Lung (tissue), 12 donors: ENCODE data around the gene CCDC159. TPM values are rescaled to one million over a fixed set of nuclear protein-coding genes. Genes with fewer than 3 reads are reported as not detected.
"Not testable (repeated sequence)": the region's sequence is repeated elsewhere in the genome, so short reads cannot be mapped to it uniquely, and the experiment has no call there.

Experiments used
- ATAC-seq: fragments of 200-7000 bp; cut with Tn5 transposase; one replicate; pipeline ENCODE4 v1.9.1; 2020; ENCODE audit warnings: moderate number of reproducible peaks; ENCODE audit not compliant: insufficient read depth, low FRiP score
- DNase-seq, 3 donors: peaks; one replicate each; pipeline ENCODE4 v3.0.0-alpha.2; 2013 to 2017
- H3K27ac ChIP-seq, 2 donors: one replicate each; pipeline ENCODE4 v1.5.1; 2013; ENCODE audit warnings: mild to moderate bottlenecking in 2 of 2, moderate library complexity in 2 of 2, control low read depth in 1 of 2, inconsistent platforms in 1 of 2, low read depth in 1 of 2, low read length in 1 of 2
- H3K27me3 ChIP-seq, 3 donors: one replicate each; pipeline ENCODE4 v1.5.1; 2013; ENCODE audit warnings: low read length in 2 of 3; ENCODE audit not compliant: control insufficient read depth in 3 of 3, insufficient read depth in 3 of 3
- H3K36me3 ChIP-seq, 4 donors: one replicate each; pipeline ENCODE4 v1.5.1; 2013; ENCODE audit warnings: low read length in 4 of 4, mild to moderate bottlenecking in 1 of 4, moderate library complexity in 1 of 4; ENCODE audit not compliant: control insufficient read depth in 4 of 4, insufficient read depth in 4 of 4
- H3K4me1 ChIP-seq, 5 donors: one replicate each; pipeline ENCODE4 v1.5.1; 2013; ENCODE audit warnings: low read length in 5 of 5, mild to moderate bottlenecking in 2 of 5, moderate library complexity in 1 of 5; ENCODE audit not compliant: control insufficient read depth in 5 of 5, insufficient read depth in 5 of 5
- H3K4me3 ChIP-seq: one replicate; pipeline ENCODE4 v1.5.1; 2013; ENCODE audit warnings: mild to moderate bottlenecking, control low read depth, moderate library complexity
- H3K9ac ChIP-seq, 2 donors: one replicate each; pipeline ENCODE4 v1.5.1; 2013; ENCODE audit warnings: low read length in 2 of 2, control low read depth in 1 of 2; ENCODE audit not compliant: insufficient read depth in 1 of 2
- H3K9me3 ChIP-seq, 4 donors: one replicate each; pipeline ENCODE4 v1.5.1; 2013; ENCODE audit warnings: low read length in 3 of 4, mild to moderate bottlenecking in 1 of 4, moderate library complexity in 1 of 4; ENCODE audit not compliant: control insufficient read depth in 4 of 4, insufficient read depth in 3 of 4
- CTCF ChIP-seq: IDR thresholded peaks from 2 replicates; pipeline ENCODE4 v1.5.1; 2012; ENCODE audit warnings: mild to moderate bottlenecking; ENCODE audit errors: control extremely low read depth, extremely low read depth
- WGBS, 2 donors: extraction: QIAGEN DNeasy Blood & Tissue Kit; methylation state at CpG; one replicate each; pipeline ENCODE4 v1.1.7; 2013; 5-methylcytosine and 5-hydroxymethylcytosine counted together
- polyA plus RNA-seq, 2 donors: library from polyadenylated mRNA; stranded (reverse); fragments of 200-250 nt; gene quantifications; one replicate each; pipeline ENCODE4 v1.2.1, GENCODE V29; 2013
- total RNA-seq, 2 donors: library from RNA; depleted of rRNA in 1 of 2; stranded (reverse); fragments of >200 nt in 1 of 2; gene quantifications; one replicate each; pipeline ENCODE4 v1.2.1, GENCODE V29; 2014 to 2021
- donor health status: control.
- donor health status: control.
- donor health status: Bipolar disorder and iron deficiency.
- donor health status: healthy.
- donor health status: DM: yes; HTN: yes; CAD: no.

CCDC159 gene
- total and polyA plus RNA-seq, 4 donors: 25.8 to 55.2 (median 33.7) TPM

GRCh38 chr19:11331502-11331901 is 14.8 kb upstream of the CCDC159 start:
- H3K9ac ChIP-seq: no peak overlapping the region
- 59 to 69% methylated on average over 4 of the region's 4 CpGs for WGBS, 2 donors
- no peaks in the 10 kb centered on the region for H3K27me3 ChIP-seq
- H3K4me1 ChIP-seq: no peaks in the 10 kb centered on the region
- ATAC-seq: no peak
- no peak overlapping the region for H3K27ac ChIP-seq
- no peak overlapping the region for H3K4me3 ChIP-seq
- peaks cover 7 to 41% (median 28%) of the 10 kb centered on the region in 4 donors for H3K36me3 ChIP-seq
- no peak for TF ChIP-seq CTCF
- no peak for DNase-seq
- H3K9me3 ChIP-seq: peaks cover 0 to 2% (median 0%) of the 10 kb centered on the region in 4 donors

GRCh38 chr19:11332822-11333221 is 13.5 kb upstream of the CCDC159 start:
- DNase-seq (no peak), ATAC-seq (no peak)
- TF ChIP-seq CTCF: no peak
- H3K4me1 ChIP-seq: no peaks in the 10 kb centered on the region
- peaks cover 7 to 37% (median 27%) of the 10 kb centered on the region in 4 donors for H3K36me3 ChIP-seq
- 95 to 99% methylated on average over 5 of the region's 5 CpGs for WGBS, 2 donors
- H3K4me3 ChIP-seq: no peak overlapping the region
- no peak overlapping the region for H3K9ac ChIP-seq
- H3K27me3 ChIP-seq: no peaks in the 10 kb centered on the region
- H3K9me3 ChIP-seq: peaks cover 0 to 2% (median 0%) of the 10 kb centered on the region in 4 donors
- H3K27ac ChIP-seq: no peak overlapping the region

- ATAC-seq, H3K4me1 ChIP-seq: not testable (repeated sequence)
- peaks cover 7 to 35% (median 27%) of the 10 kb centered on the region in 4 donors for H3K36me3 ChIP-seq
Observed at GRCh38 chr19:11333838-11334237, 12.5 kb upstream of the CCDC159 start.

GRCh38 chr19:11335449-11336146 is 10.7 kb upstream of the CCDC159 start:
- peaks cover 7 to 35% (median 25%) of the 10 kb centered on the region in 4 donors for H3K36me3 ChIP-seq
- ATAC-seq: no peak
- no peak overlapping the region for H3K27ac ChIP-seq
- WGBS, 2 donors: 94 to 97% methylated on average over 17 of the region's 17 CpGs
- H3K27me3 ChIP-seq: no peaks in the 10 kb centered on the region
- no peak for TF ChIP-seq CTCF
- H3K4me3 ChIP-seq: no peak overlapping the region
- no peak for DNase-seq
- H3K4me1 ChIP-seq: peaks cover 0 to 15% (median 0%) of the 10 kb centered on the region in 5 donors
- H3K9me3 ChIP-seq: peaks cover 0 to 2% (median 0%) of the 10 kb centered on the region in 4 donors
- H3K9ac ChIP-seq: no peak overlapping the region

More at GRCh38 chr19:11333838-11334237, 12.5 kb upstream of the CCDC159 start:
- not testable (repeated sequence) for H3K27ac ChIP-seq, H3K27me3 ChIP-seq, DNase-seq, H3K9ac ChIP-seq, H3K9me3 ChIP-seq, H3K4me3 ChIP-seq
- WGBS, 2 donors: 91 to 93% methylated on average over 9 of the region's 9 CpGs
